Heart right ventricle (tissue), 16 donors: ENCODE results near the gene COPB1. TPM values are rescaled to one million over a fixed set of nuclear protein-coding genes. Genes with fewer than 3 reads are reported as not detected.

Source experiments
- ATAC-seq, 8 donors: fragments of 200-7000 bp; cut with Tn5 transposase; one replicate each; pipeline ENCODE4 v1.9.1; 2020; ENCODE audit warnings: mild to moderate bottlenecking in 8 of 8, moderate library complexity in 8 of 8, moderate number of reproducible peaks in 1 of 8
- DNase-seq, 2 donors: peaks; one replicate each; pipeline ENCODE4 v3.0.0-alpha.2; 2020
- H3K27ac ChIP-seq, 10 donors: fragments of 200-600 bp; sonication (generic) in 2 of 10; one replicate each; pipeline versions ENCODE4 v1.5.0 to v1.8.0; 2020 to 2022; ENCODE audit warnings: mild to moderate bottlenecking in 3 of 10
- H3K27me3 ChIP-seq, 7 donors: fragments of 200-600 bp; one replicate each; pipeline ENCODE4 v1.8.0; 2021 to 2022; ENCODE audit warnings: mild to moderate bottlenecking in 2 of 7
- H3K36me3 ChIP-seq, 9 donors: fragments of 200-600 bp; sonication (generic) in 1 of 9; one replicate each; pipeline versions ENCODE4 v1.5.0 to v1.8.0; 2020 to 2022; ENCODE audit warnings: mild to moderate bottlenecking in 2 of 9
- H3K4me1 ChIP-seq, 9 donors: fragments of 200-600 bp; sonication (generic) in 1 of 9; one replicate each; pipeline versions ENCODE4 v1.5.0 to v1.8.0; 2020 to 2022; ENCODE audit warnings: mild to moderate bottlenecking in 4 of 9
- H3K4me3 ChIP-seq, 10 donors: fragments of 200-600 bp; sonication (generic) in 2 of 10; one replicate each; pipeline versions ENCODE4 v1.5.0 to v1.8.0; 2020 to 2022; ENCODE audit warnings: mild to moderate bottlenecking in 7 of 10, moderate library complexity in 2 of 10
- H3K9me3 ChIP-seq, 11 donors: fragments of 200-600 bp in 10 of 11; sonication (generic) in 2 of 11; one replicate each; pipeline versions ENCODE4 v1.5.0 to v1.8.0; 2013 to 2022; ENCODE audit warnings: mild to moderate bottlenecking in 2 of 11, control low read depth in 1 of 11, moderate library complexity in 1 of 11
- CTCF ChIP-seq, 9 donors: fragments of 200-600 bp; sonication (generic) in 2 of 9; IDR thresholded peaks; one replicate each; pipeline versions ENCODE4 v1.5.0 to v1.8.0; 2021 to 2022; ENCODE audit warnings: antibody characterized with exemption in 9 of 9, mild to moderate bottlenecking in 5 of 9, moderate library complexity in 1 of 9
- WGBS, 2 donors: extraction: QIAGEN DNeasy Blood & Tissue Kit; methylation state at CpG; one replicate each; pipeline ENCODE4 v1.1.7; 2013; ENCODE audit warnings: inconsistent platforms in 1 of 2; 5-methylcytosine and 5-hydroxymethylcytosine counted together
- intact Hi-C, 10 donors: fragments of 100-400 bp; cut with DNase I; formaldehyde crosslinking; loops; one replicate each; pipeline versions ENCODE4 v1.11.1 to v1.14.2; 2022
- polyA plus RNA-seq, 2 donors: library from polyadenylated mRNA; stranded (reverse); fragments of 200-250 nt; gene quantifications; one replicate each; pipeline ENCODE4 v1.2.3, GENCODE V29; 2013
- total RNA-seq, 10 donors: library from RNA; stranded (reverse); fragmentation: NEBNext Ultra II Directional in 3 of 10; extraction: Animal tissue kit (Norgen Biotek cat#: 25700) in 3 of 10; gene quantifications; one replicate each; pipeline versions ENCODE4 v1.2.1 to v1.2.4, GENCODE V29; 2021 to 2023
- donor health status: Arrhythmogenic right ventricular cardiomyopathy.
- donor health status: ischemic (EF 13 %, LVEDD 7.1; RV severe dilation, severe dysfunction).
- donor health status: healthy with polysubstance abuse.
- donor health status: DM: no; HTN: yes; CAD: no.
- donor health status: DM: no; HTN: no; CAD: no.
- donor health status: ischemic (EF 25% LVEDD 6.9; RV normal size, moderate dysfunction).
- donor health status: ischemic (EF 25% LVEDD 5.7; RV mildly dilated, moderate dysfunction).
- donor health status: healthy.
- donor health status: DM: yes; HTN: yes; CAD: no.
- donor health status: Ischemic cardiomyopathy.
- donor health status: ischemic (EF 35%, LVEDD 5.7; RV mildly dilated, moderate dysfunction).
- donor health status: nonischemic (EF 11% LVEDD 7.7; RV severe dilation, severe dysfunction).
- donor health status: DM: yes; HTN: yes; CAD: no.
- donor health status: PGD.
- donor health status: ischemic (EF 29% LVEDD 5.4; RV normal size, mild dysfunction).
- donor health status: nonischemic (EF 23%, LVEDD 6.1; RV moderate dilation, normal function).

COPB1 gene
- total and polyA plus RNA-seq, 12 donors, result 28.4 to 60.0 (median 47.9) TPM

GRCh38 chr11:14446701-14447169 lies 52.9 kb downstream of the COPB1 start:
- DNase-seq (no peak), ATAC-seq (no peak)
- H3K27me3 ChIP-seq, result no peaks in the 10 kb centered on the region
- peaks cover 0 to 19% (median 12%) of the 10 kb centered on the region in 9 donors for H3K4me1 ChIP-seq
- H3K27ac ChIP-seq, result no peak overlapping the region
- no peak for TF ChIP-seq CTCF (IDR thresholded peaks at IDR 0.05)
- intact Hi-C loops, result no loop called here
- no peaks in the 10 kb centered on the region for H3K9me3 ChIP-seq
- no peak overlapping the region for H3K4me3 ChIP-seq
- H3K36me3 ChIP-seq, result peaks cover 0 to 9% (median 0%) of the 10 kb centered on the region in 9 donors

GRCh38 chr11:14445542-14446530 lies 53.8 kb downstream of the COPB1 start:
- Histone ChIP-seq H3K4me3 (no peak overlapping the region), H3K27me3 (no peaks in the 10 kb centered on the region), H3K36me3 (peaks cover 0 to under 1% (median 0%) of the 10 kb centered on the region in 9 donors), H3K27ac (peak overlapping the region in 2 of 10 donors; percentile 3 to 14), H3K4me1 (peaks cover 0 to 19% (median 12%) of the 10 kb centered on the region in 9 donors), H3K9me3 (no peaks in the 10 kb centered on the region)
- ATAC-seq, result peak in 5 of 8 donors; percentile 34 to 86 (median 58)
- no peak for DNase-seq
- no peak for TF ChIP-seq CTCF (IDR thresholded peaks at IDR 0.05)
- 81 to 86% methylated on average over 2 of the region's 2 CpGs for WGBS, 2 donors
- intact Hi-C loops, result no loop called here

- H3K4me1 ChIP-seq, result peaks cover 0 to 19% (median 12%) of the 10 kb centered on the region in 9 donors
- intact Hi-C loops, result no loop called here
- no peak for DNase-seq
These were observed 55.0 kb downstream of the COPB1 start for GRCh38 chr11:14444441-14445189.

More at GRCh38 chr11:14444441-14445189, 55.0 kb downstream of the COPB1 start:
- ATAC-seq, result no peak
- Histone ChIP-seq H3K4me3 (no peak overlapping the region), H3K36me3 (peaks cover 0 to 4% (median 0%) of the 10 kb centered on the region in 9 donors), H3K27me3 (no peaks in the 10 kb centered on the region), H3K27ac (no peak overlapping the region), H3K9me3 (no peaks in the 10 kb centered on the region)
- no peak for TF ChIP-seq CTCF (IDR thresholded peaks at IDR 0.05)
- 94 to 97% methylated on average over 8 of the region's 8 CpGs for WGBS, 2 donors
